GM12878 (cell line): ENCODE measurements around the gene ARID4B. TPM values are rescaled to one million over a fixed set of nuclear protein-coding genes. Genes with fewer than 3 reads are reported as not detected.

Experiments
- ATAC-seq: fragments of 200-7000 bp; cut with Tn5 transposase; 3 replicates; pipeline ENCODE4 v1.9.1; 2020; ENCODE audit warnings: mild to moderate bottlenecking, moderate library complexity
- BruUV-seq: library from RNA; stranded (reverse); fragments of 400-500 nt; replicated peaks from 2 replicates; lab custom pipeline; 2021; lab: Mats Ljungman, UMichigan
- CTCF ChIA-PET: fragments of 300-600 bp; sonication (Branson Sonifier 250); formaldehyde crosslinking; extraction: SDS; loops from one replicate; lab custom pipeline; 2021; ENCODE audit warnings: inconsistent platforms; lab: Yijun Ruan, JAX
- POLR2A ChIA-PET: fragments of 350-600 bp; formaldehyde crosslinking; extraction: SDS; loops from one replicate; lab custom pipeline; 2021; ENCODE audit warnings: inconsistent platforms; lab: Charles Lee
- RAD21 ChIA-PET: fragments of 300-600 bp; sonication (Branson Sonifier 250); formaldehyde crosslinking; loops from one replicate; lab custom pipeline; 2023; ENCODE audit warnings: antibody characterized with exemption; ENCODE audit not compliant: unreplicated experiment; lab: Charles Lee
- SMC1A ChIA-PET: fragments of 300-600 bp; sonication (Branson Sonifier 250); formaldehyde crosslinking; loops from one replicate; lab custom pipeline; 2023; ENCODE audit not compliant: unreplicated experiment, uncharacterized antibody; lab: Charles Lee
- DNase-seq: peaks from one replicate; pipeline ENCODE4 v3.0.0-alpha.2; 2011; ENCODE audit warnings: low read depth, low spot score
- FAIRE-seq: peaks from 3 replicates; lab custom pipeline; 2011; peaks lifted over from hg19 to GRCh38; lab: Jason Lieb, UNC
- H2AFZ ChIP-seq: 2 replicates; pipeline ENCODE4 v1.6.0; 2011; ENCODE audit warnings: low read depth, low read length, control low read depth; ENCODE audit not compliant: control insufficient read depth
- H3K27ac ChIP-seq: 2 replicates; pipeline ENCODE4 v1.5.1; 2011; ENCODE audit warnings: control low read depth; ENCODE audit not compliant: control insufficient read depth, insufficient read depth
- H3K27me3 ChIP-seq, 2 experiments: replicated peaks in 1 of 2; 2 replicates each; pipeline versions ENCODE4 v1.6.0 to v1.6.1; 2011; ENCODE audit warnings: low read length in 1 of 2; ENCODE audit not compliant: control insufficient read depth in 2 of 2, insufficient read depth in 2 of 2
- H3K36me3 ChIP-seq, 2 experiments: 2 replicates each; pipeline ENCODE4 v1.5.1; 2011; ENCODE audit warnings: low read length in 1 of 2; ENCODE audit not compliant: control insufficient read depth in 2 of 2, insufficient read depth in 2 of 2
- H3K4me1 ChIP-seq: 2 replicates; pipeline ENCODE4 v1.6.1; 2011; ENCODE audit warnings: mild to moderate bottlenecking, low read length, moderate library complexity, mixed read lengths; ENCODE audit not compliant: control insufficient read depth, insufficient read depth
- H3K4me2 ChIP-seq: 2 replicates; pipeline ENCODE4 v1.6.0; 2011; ENCODE audit warnings: control low read depth; ENCODE audit not compliant: control insufficient read depth, insufficient read depth
- H3K4me3 ChIP-seq: fragments of 200-600 bp; sonication (generic); 2 replicates; pipeline ENCODE4 v1.5.1; 2016
- H3K79me2 ChIP-seq: 2 replicates; pipeline ENCODE4 v1.6.0; 2011; ENCODE audit warnings: low read length; ENCODE audit not compliant: control insufficient read depth, insufficient read depth
- H3K9ac ChIP-seq: 2 replicates; pipeline ENCODE4 v1.8.0; 2011; ENCODE audit warnings: low read length, control low read depth, mixed read lengths; ENCODE audit not compliant: control insufficient read depth, insufficient read depth
- H3K9me3 ChIP-seq: replicated peaks from 3 replicates; pipeline ENCODE4 v1.5.1; 2011; ENCODE audit warnings: mild to moderate bottlenecking, low read length; ENCODE audit not compliant: control insufficient read depth, insufficient read depth
- H4K20me1 ChIP-seq: 2 replicates; pipeline ENCODE4 v1.6.0; 2011; ENCODE audit not compliant: control insufficient read depth, insufficient read depth
- BCLAF1 ChIP-seq: fragments of 450-650 bp; IDR thresholded peaks from 2 replicates; pipeline ENCODE4 v1.6.1; 2017; ENCODE audit warnings: antibody characterized with exemption, mild to moderate bottlenecking, moderate library complexity
- BHLHE40 ChIP-seq, 2 experiments: fragments of 450-650 bp in 1 of 2; IDR thresholded peaks; 2 replicates each; pipeline ENCODE4 v1.6.1; 2011 to 2017; ENCODE audit warnings: low read depth in 2 of 2, borderline replicate concordance in 1 of 2, improper control_type of control experiment in 1 of 2, low read length in 1 of 2, mild to moderate bottlenecking in 1 of 2
- CBFB ChIP-seq: IDR thresholded peaks from 2 replicates; pipeline ENCODE4 v1.6.1; 2016; ENCODE audit warnings: antibody characterized with exemption, low read depth
- CHD2 ChIP-seq: IDR thresholded peaks from 2 replicates; pipeline ENCODE4 v1.6.1; 2011; ENCODE audit warnings: low read depth, low read length, improper control_type of control experiment, borderline replicate concordance
- DPF2 ChIP-seq: fragments of 450-650 bp; IDR thresholded peaks from 2 replicates; pipeline ENCODE4 v1.6.1; 2017; ENCODE audit warnings: mild to moderate bottlenecking
- ELK1 ChIP-seq: IDR thresholded peaks from 2 replicates; pipeline ENCODE4 v1.6.1; 2012; ENCODE audit warnings: low read depth, low read length, improper control_type of control experiment
- JUNB ChIP-seq: IDR thresholded peaks from 2 replicates; pipeline ENCODE4 v1.6.1; 2016; ENCODE audit warnings: antibody characterized with exemption, mild to moderate bottlenecking
- MEF2B ChIP-seq: fragments of 450-650 bp; IDR thresholded peaks from 2 replicates; pipeline ENCODE4 v1.6.1; 2018; ENCODE audit warnings: mild to moderate bottlenecking, moderate library complexity; ENCODE audit not compliant: partially characterized antibody, poor library complexity, severe bottlenecking
- MXI1 ChIP-seq: fragments of 150-350 bp; IDR thresholded peaks from 2 replicates; pipeline ENCODE4 v1.6.1; 2011; ENCODE audit warnings: low read depth, mild to moderate bottlenecking, inconsistent platforms, low read length, improper control_type of control experiment
- NFYA ChIP-seq: IDR thresholded peaks from 2 replicates; pipeline ENCODE4 v1.6.1; 2011; ENCODE audit warnings: low read depth, mild to moderate bottlenecking, low read length, improper control_type of control experiment, borderline replicate concordance
- POLR2A ChIP-seq: IDR thresholded peaks from 2 replicates; pipeline ENCODE4 v1.6.1; 2011; ENCODE audit warnings: low read depth, mild to moderate bottlenecking, low read length
- RBBP5 ChIP-seq: fragments of 200-600 bp; sonication (generic); conservative IDR thresholded peaks from 2 replicates; pipeline ENCODE4 v1.6.1; 2016
- RCOR1 ChIP-seq: conservative IDR thresholded peaks from 2 replicates; pipeline ENCODE4 v1.6.1; 2012; ENCODE audit warnings: low read depth, low read length, improper control_type of control experiment
- SPI1 ChIP-seq: IDR thresholded peaks from 2 replicates; pipeline ENCODE4 v1.6.1; 2011; ENCODE audit warnings: low read depth, mild to moderate bottlenecking, low read length, moderate library complexity, borderline replicate concordance; ENCODE audit not compliant: insufficient read depth
- SREBF2 ChIP-seq: IDR thresholded peaks from 2 replicates; pipeline ENCODE4 v1.6.1; 2012; ENCODE audit warnings: mild to moderate bottlenecking, low read length
- YY1 ChIP-seq: IDR thresholded peaks from 2 replicates; pipeline ENCODE4 v1.6.1; 2011; ENCODE audit warnings: low read depth, mild to moderate bottlenecking, low read length
- ZBTB40 ChIP-seq: fragments of 450-650 bp; IDR thresholded peaks from 2 replicates; pipeline ENCODE4 v1.6.1; 2016; ENCODE audit warnings: mild to moderate bottlenecking, moderate library complexity, borderline replicate concordance
- ZNF217 ChIP-seq: fragments of 450-650 bp; IDR thresholded peaks from 2 replicates; pipeline ENCODE4 v1.6.1; 2017; ENCODE audit warnings: antibody characterized with exemption, mild to moderate bottlenecking
- WGBS: methylation state at CpG from one replicate; pipeline ENCODE4 v1.1.6; 2016; ENCODE audit warnings: low lambda C conversion rate; ENCODE audit not compliant: insufficient replicate concordance, insufficient coverage; ENCODE audit errors: missing lambda C conversion rate; 5-methylcytosine and 5-hydroxymethylcytosine counted together
- in situ Hi-C: fragments of 300-500 bp; cut with MboI; formaldehyde crosslinking; loops from 9 replicates; pipeline ENCODE4 v1.14.3; 2018; ENCODE audit warnings: mixed read lengths
- intact Hi-C: fragments of 100-400 bp; cut with micrococcal nuclease; formaldehyde crosslinking; loops from one replicate; pipeline ENCODE4 v1.14.2; 2022; ENCODE audit not compliant: unreplicated experiment
- polyA plus RNA-seq, 11 experiments: library from polyadenylated mRNA; depleted of rRNA in 4 of 11; unstranded in 6 of 11; stranded (reverse) in 5 of 11; fragments of >200 nt; fragmentation: Nextera tagmentation in 4 of 11; fragmentation: Illumina TruSeq in 1 of 11; extraction: Ambion mirVana in 4 of 11; extraction: Trizol in 1 of 11; gene quantifications; 1 replicate in 1 of 11; 2 replicates in 10 of 11; pipeline versions ENCODE4 v1.2.1 to v1.2.3, GENCODE V29; 2011 to 2016; ENCODE audit warnings: inconsistent platforms in 2 of 11, missing spikeins in 2 of 11, low read depth in 1 of 11
- total RNA-seq, 4 experiments: library from RNA; depleted of rRNA in 3 of 4; stranded (reverse); fragments of >200 nt in 3 of 4; fragmentation: Illumina TruSeq in 1 of 4; extraction: Trizol in 1 of 4; gene quantifications; 2 replicates each; pipeline versions ENCODE4 v1.2.1 to v1.2.3, GENCODE V29; 2013 to 2021

ARID4B gene
- total and polyA plus RNA-seq, 10 of the 15 experiments (the other 5 are each of a cell fraction or from before 2014, with no cell fraction given): 13.6 to 39.1 (median 28.0) TPM

GRCh38 chr1:235156265-235156664, 171.7 kb downstream of the ARID4B start:
- Histone ChIP-seq H2AFZ (no peak overlapping the region), H3K9me3 (no peaks in the 10 kb centered on the region), H3K27ac (no peak overlapping the region), H3K79me2 (peaks cover 30% of the 10 kb centered on the region), H3K4me2 (no peak overlapping the region), H3K4me3 (no peak overlapping the region), H4K20me1 (no peaks in the 10 kb centered on the region), H3K27me3 (no peaks in the 10 kb centered on the region), H3K9ac (no peak overlapping the region), H3K4me1 (peaks cover 3% of the 10 kb centered on the region; the same call in 1 of the 2 replicates), H3K36me3 (peaks cover 0 to 31% of the 10 kb centered on the region in 2 experiments; a peak in 2 of 4 replicates)
- DNase-seq: no peak
- 0 out of 3 replicates have a peak, but pooled peaks have one; percentile 17 for ATAC-seq
- FAIRE-seq: no peak
- intact Hi-C loops (no loop called here), in situ Hi-C loops (no loop called here)
- POLR2A ChIA-PET: interaction anchor here (1.1 kb wide), 1 partner anchor 11 kb away, joined by 3 read pairs; no protein-coding TSS in a partner anchor
- CTCF ChIA-PET: interaction anchor here (1.0 to 2.3 kb wide), 10 partner anchors 11 to 833 kb away, joined by 3 to 6 read pairs (median 4); partner anchors contain the start of gene TOMM20
- RAD21 ChIA-PET: interaction anchor here (0.9 to 1.4 kb wide), 3 partner anchors 11 to 261 kb away, joined by 3 to 5 read pairs (median 4); no protein-coding TSS in a partner anchor
- SMC1A ChIA-PET: interaction anchor here (0.9 to 2.3 kb wide), 7 partner anchors 10 to 661 kb away, joined by 3 to 9 read pairs (median 4); no protein-coding TSS in a partner anchor
- no TSS peak for BruUV-seq
- WGBS: 97% methylated on average over 3 of the region's 3 CpGs
- TF ChIP-seq POLR2A: no peak
- no peak for TF ChIP-seq MXI1
- no peak for TF ChIP-seq YY1
- TF ChIP-seq MEF2B: no peak
- TF ChIP-seq RCOR1: no peak
- TF ChIP-seq SREBF2: no peak
- no peak for TF ChIP-seq JUNB
- TF ChIP-seq CHD2: no peak
- no peak for TF ChIP-seq RBBP5
- no peak for TF ChIP-seq ZNF217
- no peak for TF ChIP-seq BHLHE40 (IDR thresholded peaks at IDR 0.05; ENCODE audit: borderline replicate concordance in 1 of 2, low read depth in 2 of 2, low read length in 1 of 2)
- TF ChIP-seq SPI1: no peak
- TF ChIP-seq DPF2: no peak
- TF ChIP-seq BCLAF1: no peak
- TF ChIP-seq ZBTB40: no peak
- TF ChIP-seq CBFB: no peak
- no peak for TF ChIP-seq ELK1
- TF ChIP-seq NFYA: no peak
